HG02938 (cell line): ENCODE results near the gene PAX5.

Experiments
- ATAC-seq: cut with Tn5 transposase; IDR thresholded peaks from one replicate; pipeline ENCODE4 v1.9.1; 2021; ENCODE audit warnings: mild to moderate bottlenecking, moderate library complexity; ENCODE audit not compliant: unreplicated experiment

The PAX5 gene

GRCh38 chr9:37025071-37025822, 8.8 kb downstream of the PAX5 start:
- no peak for ATAC-seq

DNA sequence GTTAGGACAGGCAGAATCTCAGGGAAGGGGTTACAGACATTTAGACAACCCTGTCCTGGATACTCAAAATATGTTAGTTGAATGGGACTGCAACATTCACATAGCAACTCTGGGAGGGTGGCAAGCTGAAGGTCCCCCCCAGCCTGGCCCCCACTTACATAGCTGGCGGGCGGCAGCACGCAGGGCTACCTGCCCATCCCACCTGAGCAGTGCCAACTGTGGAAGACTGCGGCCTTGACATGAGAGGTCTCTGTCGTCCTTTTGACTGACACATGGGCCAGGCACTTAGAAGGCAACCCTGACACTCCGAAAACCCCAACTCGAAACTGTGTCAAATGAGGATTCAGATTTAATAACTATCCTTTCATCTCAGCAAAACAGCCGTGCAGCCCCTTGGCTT, 16.5 kb downstream of the PAX5 start:
- ATAC-seq: no peak

GRCh38 chr9:37011530-37011929, 22.5 kb downstream of the PAX5 start:
- ATAC-seq: no peak

DNA sequence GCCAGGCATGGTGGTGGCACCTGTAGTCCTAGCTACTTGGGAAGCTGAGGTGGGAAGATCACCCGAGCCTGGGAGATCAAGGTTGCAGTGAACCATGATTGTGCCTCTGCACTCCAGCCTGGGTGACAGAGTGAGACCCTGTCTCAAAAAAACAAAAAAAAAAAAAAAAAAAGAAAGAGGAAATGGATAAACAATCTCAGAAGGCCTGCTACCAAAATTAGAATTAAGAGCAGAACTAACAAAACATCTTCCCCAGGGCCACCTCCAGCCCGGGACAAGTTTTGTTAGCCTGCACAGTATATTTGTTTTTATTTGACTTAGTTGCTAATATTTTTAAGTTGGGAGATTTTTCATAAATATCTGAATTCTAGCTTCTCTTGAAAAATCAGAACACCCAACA, 23.1 kb downstream of the PAX5 start:
- ATAC-seq: no peak

DNA sequence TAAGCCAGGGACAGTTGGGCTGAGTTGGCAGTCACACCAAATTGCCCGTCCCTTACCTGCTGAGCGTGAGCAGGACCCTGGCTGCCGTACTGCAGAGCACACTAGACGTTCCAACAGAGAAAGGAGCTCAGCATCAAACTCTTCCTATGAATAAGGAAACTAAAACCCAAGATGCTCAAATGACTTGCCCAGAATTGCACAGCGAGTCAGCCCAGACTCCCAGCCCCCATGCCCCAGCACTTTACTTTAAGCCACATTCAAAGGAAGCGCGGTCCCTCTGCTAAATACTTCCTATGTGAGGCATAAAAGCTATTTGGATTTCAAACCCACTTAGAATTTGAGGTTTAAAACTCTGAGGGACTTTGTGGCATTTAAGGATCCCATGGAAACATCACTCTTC, 23.9 kb downstream of the PAX5 start:
- ATAC-seq: peak; percentile 48

- ATAC-seq: no peak
Observed at GRCh38 chr9:37007295-37007694, 26.8 kb downstream of the PAX5 start.

GRCh38 chr9:37005517-37006140, 28.4 kb downstream of the PAX5 start:
- no peak for ATAC-seq

DNA sequence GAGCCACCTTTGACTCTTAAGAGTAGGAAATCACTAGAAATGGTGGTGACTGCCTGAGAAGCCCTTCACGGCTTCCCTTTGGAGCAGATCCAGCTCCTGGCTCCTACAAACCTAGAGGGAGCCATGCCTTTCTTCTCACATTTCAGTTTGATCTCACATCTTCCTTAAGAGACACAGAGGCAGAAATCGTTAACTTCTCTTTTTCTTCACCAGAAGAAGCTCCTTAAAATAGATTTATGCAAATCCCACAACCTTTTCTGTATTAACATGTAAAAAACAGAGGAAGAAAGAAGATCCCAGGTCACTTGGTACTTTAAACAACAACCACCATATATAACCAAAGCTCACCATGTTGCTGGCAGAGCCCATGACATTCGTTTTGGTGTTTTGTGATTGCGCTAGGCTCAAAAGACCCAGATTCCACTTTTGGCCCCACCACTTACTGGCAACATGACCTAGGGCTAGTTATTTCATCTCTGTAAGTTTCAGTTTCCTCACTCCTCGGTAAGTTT, 29.6 kb downstream of the PAX5 start:
- ATAC-seq: peak; percentile 38

DNA sequence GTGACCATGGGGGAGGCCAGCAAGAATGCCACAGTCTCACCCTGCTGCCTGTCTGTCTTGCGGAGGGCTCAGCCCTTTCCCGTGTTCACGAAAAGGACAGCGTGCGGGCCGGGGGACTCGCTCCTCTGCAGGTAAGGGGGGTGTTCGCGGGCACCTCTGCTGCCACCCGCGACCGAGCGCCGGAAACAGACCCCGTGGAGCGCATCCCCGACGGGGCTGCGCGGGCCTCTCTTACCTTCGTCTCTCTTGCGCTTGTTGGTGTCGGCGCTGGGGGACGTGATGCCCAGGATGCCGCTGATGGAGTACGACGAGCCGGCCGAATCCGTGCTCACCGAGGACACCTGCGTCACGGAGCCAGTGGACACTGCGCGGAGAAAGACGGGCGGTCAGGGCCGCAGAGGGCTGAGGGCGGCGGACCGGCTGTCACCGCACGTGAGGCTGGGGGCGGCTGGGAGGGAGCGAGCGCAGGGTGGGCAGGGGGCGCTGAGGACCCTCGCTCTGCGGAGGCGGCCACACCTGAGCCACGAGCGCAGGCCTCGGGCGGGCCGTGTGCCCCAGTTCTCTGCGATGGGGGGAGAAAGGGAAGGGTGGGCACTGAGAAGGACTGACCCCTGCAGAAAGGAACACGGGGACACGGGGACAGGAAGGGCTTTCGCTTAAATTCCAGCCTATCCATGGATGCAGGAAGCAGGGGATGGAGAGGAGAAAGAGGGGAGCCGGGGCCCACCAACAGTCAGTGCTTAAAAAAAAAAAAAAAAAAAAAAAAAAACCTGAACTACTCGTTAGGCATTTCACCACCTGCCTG, 31.5 kb downstream of the PAX5 start:
- no peak for ATAC-seq

DNA sequence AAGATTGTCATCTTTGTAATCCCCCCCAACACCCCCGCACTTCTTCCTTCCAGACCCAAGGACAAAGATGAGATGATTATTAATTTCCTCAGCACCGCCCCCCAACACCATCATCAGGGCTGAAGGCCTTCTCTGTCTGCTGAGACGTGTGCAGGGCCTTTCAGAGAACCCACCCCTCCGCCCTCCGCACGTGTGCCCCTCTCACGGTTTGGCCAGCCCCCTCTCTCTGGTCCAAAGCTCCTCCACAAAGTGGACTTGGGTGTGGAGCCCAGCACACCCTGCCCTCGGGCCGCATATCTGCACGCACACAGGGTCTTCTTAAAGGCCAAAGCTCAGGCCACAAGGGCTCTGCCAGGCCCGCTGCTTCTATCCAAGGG, 32.0 kb downstream of the PAX5 start:
- no peak for ATAC-seq

- no peak for ATAC-seq
Observed at GRCh38 chr9:37001459-37001858, 32.6 kb downstream of the PAX5 start.

GRCh38 chr9:36999728-37000333, 34.2 kb downstream of the PAX5 start:
- no peak for ATAC-seq

GRCh38 chr9:36997414-36997813, 36.7 kb downstream of the PAX5 start:
- no peak for ATAC-seq

GRCh38 chr9:36996706-36997086, 37.4 kb downstream of the PAX5 start:
- ATAC-seq: no peak

DNA sequence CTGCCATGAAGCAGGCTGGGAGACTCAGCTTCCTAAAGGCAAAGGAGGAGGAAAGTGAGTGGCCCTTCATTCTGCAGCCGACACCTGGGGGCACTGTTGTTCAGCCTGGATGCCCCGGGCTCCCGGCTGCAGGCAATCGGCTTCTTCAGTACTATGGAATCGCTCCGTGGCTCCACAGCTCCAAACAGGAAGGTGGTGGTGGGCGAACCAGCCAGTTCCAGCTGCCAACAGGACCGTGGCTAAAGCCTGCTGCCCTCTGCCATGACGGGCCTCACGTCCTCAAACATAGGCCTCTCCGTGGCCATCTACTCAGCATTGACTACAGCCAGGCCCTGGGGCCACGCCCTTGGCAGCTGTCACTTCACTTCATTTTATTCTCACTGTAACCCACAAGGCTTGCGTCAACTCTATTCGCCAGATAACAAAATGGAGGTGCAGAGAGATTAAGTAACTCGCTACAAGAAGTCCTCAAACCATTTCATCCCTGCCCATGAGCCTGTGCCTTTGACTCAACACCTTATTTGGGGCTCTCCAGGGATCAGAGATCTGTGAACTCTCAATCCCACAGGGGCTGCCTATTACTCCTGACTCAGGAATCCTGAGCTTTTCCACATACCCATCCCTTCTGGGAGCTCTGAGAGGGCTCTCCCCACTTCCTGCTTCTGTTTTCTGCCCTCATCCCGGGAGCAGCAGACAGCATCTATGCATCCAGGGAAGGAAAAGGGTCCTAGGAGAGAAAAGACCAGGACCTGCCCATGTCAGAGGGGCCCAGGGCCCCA, 38.0 kb downstream of the PAX5 start:
- peak; percentile 37 for ATAC-seq

DNA sequence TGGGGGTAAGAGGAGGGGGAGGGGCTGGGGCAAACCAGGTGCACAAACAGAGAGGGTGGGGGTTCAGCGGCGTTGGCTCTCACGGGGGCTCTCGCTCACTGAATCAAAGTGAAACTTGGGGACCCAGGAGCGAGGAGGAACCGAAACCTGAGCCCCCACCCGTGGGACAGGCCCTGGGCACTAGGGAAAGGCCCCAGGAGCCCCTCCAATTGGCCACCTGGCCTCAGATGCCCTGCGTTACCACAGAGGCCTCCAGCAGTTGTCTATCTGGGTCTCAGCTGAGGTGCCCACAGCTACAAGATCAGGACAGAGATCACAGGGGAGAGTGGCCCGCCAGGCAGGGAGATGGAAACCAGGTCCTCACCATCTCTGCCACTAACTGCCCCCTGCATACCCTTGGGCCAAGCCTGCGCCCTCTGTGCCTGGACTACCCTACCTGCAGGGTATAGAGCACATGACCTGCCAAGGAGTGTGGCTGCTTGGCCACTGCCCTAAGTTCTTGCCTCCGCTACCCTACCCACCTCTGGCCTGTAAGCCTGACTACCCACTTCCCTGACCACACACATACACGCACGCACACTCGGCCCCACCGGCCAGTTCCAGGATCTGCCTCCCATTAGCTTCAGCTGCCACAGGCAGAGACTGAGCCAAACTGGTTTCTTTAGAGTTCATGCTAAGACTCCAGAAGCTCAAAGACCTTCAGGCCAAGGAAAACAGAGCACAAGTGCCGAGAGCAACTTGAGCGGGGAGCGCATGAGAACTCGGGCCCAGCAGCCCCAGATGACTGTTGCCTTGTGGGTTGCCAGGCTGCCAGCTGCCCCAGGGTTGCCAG, 39.9 kb downstream of the PAX5 start:
- peak; percentile 47 for ATAC-seq

- ATAC-seq: no peak
Observed at GRCh38 chr9:36992501-36993316, 41.4 kb downstream of the PAX5 start.

- no peak for ATAC-seq
Observed at GRCh38 chr9:36991516-36992134, 42.4 kb downstream of the PAX5 start.
